Keratinocyte (primary cell): ENCODE results near the gene CPN2. TPM values are rescaled to one million over a fixed set of nuclear protein-coding genes. Genes with fewer than 3 reads are reported as not detected.

Experiments used
- DNase-seq: peaks from one replicate; pipeline ENCODE4 v3.0.0-alpha.2; 2011; ENCODE audit warnings: low read depth, missing footprints, low spot score
- FAIRE-seq: peaks from 2 replicates; lab custom pipeline; 2011; peaks lifted over from hg19 to GRCh38; lab: Jason Lieb, UNC
- H2AFZ ChIP-seq: 2 replicates; pipeline ENCODE4 v1.6.0; 2012; ENCODE audit warnings: low read length, control low read depth, inconsistent platforms; ENCODE audit not compliant: control insufficient read depth
- H3K27ac ChIP-seq: 2 replicates; pipeline ENCODE4 v1.5.1; 2011; ENCODE audit warnings: low read length; ENCODE audit not compliant: control insufficient read depth, insufficient read depth
- H3K27me3 ChIP-seq: 3 replicates; pipeline ENCODE4 v1.6.0; 2011; ENCODE audit warnings: low read length; ENCODE audit not compliant: control insufficient read depth, insufficient read depth; ENCODE audit errors: extremely low read depth
- H3K36me3 ChIP-seq, 2 experiments: 2 replicates in 1 of 2; 3 replicates in 1 of 2; pipeline ENCODE4 v1.5.1; 2011; ENCODE audit warnings: low read length in 2 of 2, mild to moderate bottlenecking in 1 of 2; ENCODE audit not compliant: control insufficient read depth in 2 of 2, insufficient read depth in 2 of 2; ENCODE audit errors: extremely low read depth in 1 of 2
- H3K4me1 ChIP-seq: 3 replicates; pipeline ENCODE4 v1.5.1; 2011; ENCODE audit warnings: low read length; ENCODE audit not compliant: control insufficient read depth, insufficient read depth; ENCODE audit errors: extremely low read depth
- H3K4me2 ChIP-seq: 3 replicates; pipeline ENCODE4 v1.6.0; 2011; ENCODE audit warnings: low read depth, low read length; ENCODE audit not compliant: control insufficient read depth, insufficient read depth; ENCODE audit errors: extremely low read depth
- H3K4me3 ChIP-seq, 3 experiments: fragments of 200-600 bp in 1 of 3; sonication (generic) in 1 of 3; 2 replicates in 2 of 3; 3 replicates in 1 of 3; pipeline ENCODE4 v1.5.1; 2011 to 2016; ENCODE audit warnings: low read length in 3 of 3, mild to moderate bottlenecking in 3 of 3, control low read depth in 2 of 3, inconsistent platforms in 1 of 3, low read depth in 1 of 3, mixed read lengths in 1 of 3, mixed run types in 1 of 3, moderate library complexity in 1 of 3; ENCODE audit not compliant: control insufficient read depth in 2 of 3, insufficient read depth in 2 of 3; ENCODE audit errors: extremely low read depth in 1 of 3
- H3K79me2 ChIP-seq: 2 replicates; pipeline ENCODE4 v1.6.0; 2012; ENCODE audit warnings: low read length; ENCODE audit not compliant: control insufficient read depth, insufficient read depth
- H3K9ac ChIP-seq: 3 replicates; pipeline ENCODE4 v1.6.0; 2011; ENCODE audit warnings: low read length; ENCODE audit not compliant: control insufficient read depth, insufficient read depth; ENCODE audit errors: extremely low read depth
- H3K9me1 ChIP-seq: 3 replicates; pipeline ENCODE4 v1.6.0; 2011; ENCODE audit warnings: low read length; ENCODE audit not compliant: control insufficient read depth, insufficient read depth; ENCODE audit errors: extremely low read depth
- H3K9me3 ChIP-seq: 2 replicates; pipeline ENCODE4 v1.5.1; 2012; ENCODE audit warnings: low read depth, low read length; ENCODE audit not compliant: control insufficient read depth
- H4K20me1 ChIP-seq: 3 replicates; pipeline ENCODE4 v1.6.0; 2011; ENCODE audit warnings: low read length; ENCODE audit not compliant: control insufficient read depth, insufficient read depth; ENCODE audit errors: extremely low read depth
- EZH2 ChIP-seq: IDR thresholded peaks from one replicate; pipeline ENCODE4 v1.6.1; 2012; ENCODE audit warnings: inconsistent platforms, mild to moderate bottlenecking, low read length, moderate library complexity
- dilution Hi-C: fragments of 300-500 bp; cut with MboI; formaldehyde crosslinking; loops from one replicate; pipeline ENCODE4 v1.7.0; 2020; ENCODE audit warnings: low sequenced_read_pairs; ENCODE audit not compliant: extremely low pct_ligation_motif_present
- polyA plus RNA-seq, 5 experiments: library from polyadenylated mRNA; depleted of rRNA in 3 of 5; stranded (reverse) in 3 of 5; stranded (forward) in 1 of 5; unstranded in 1 of 5; fragments of >200 nt; gene quantifications; 1 replicate in 1 of 5; 2 replicates in 3 of 5; 3 replicates in 1 of 5; pipeline versions ENCODE4 v1.2.1 to v1.2.3, GENCODE V29; 2011 to 2012; ENCODE audit warnings: missing spikeins in 2 of 5, low read depth in 1 of 5, low replicate concordance in 1 of 5
- TF ChIP-seq, protein P1 (sequence below), 3 experiments: IDR thresholded peaks in 1 of 3; conservative IDR thresholded peaks in 1 of 3; optimal IDR thresholded peaks in 1 of 3; 2 replicates in 2 of 3; 3 replicates in 1 of 3; pipeline versions ENCODE3 to v1.5.1; 2011; ENCODE audit warnings: low read length in 3 of 3, mild to moderate bottlenecking in 3 of 3, moderate library complexity in 2 of 3, control low read depth in 1 of 3, inconsistent platforms in 1 of 3; ENCODE audit not compliant: insufficient read depth in 2 of 3; ENCODE audit errors: extremely low read depth in 1 of 3

Gene CPN2
- polyA plus RNA-seq, 1 donor (not counting 4 experiments of a cell fraction or from before 2014, with no cell fraction given), result not detected

DNA sequence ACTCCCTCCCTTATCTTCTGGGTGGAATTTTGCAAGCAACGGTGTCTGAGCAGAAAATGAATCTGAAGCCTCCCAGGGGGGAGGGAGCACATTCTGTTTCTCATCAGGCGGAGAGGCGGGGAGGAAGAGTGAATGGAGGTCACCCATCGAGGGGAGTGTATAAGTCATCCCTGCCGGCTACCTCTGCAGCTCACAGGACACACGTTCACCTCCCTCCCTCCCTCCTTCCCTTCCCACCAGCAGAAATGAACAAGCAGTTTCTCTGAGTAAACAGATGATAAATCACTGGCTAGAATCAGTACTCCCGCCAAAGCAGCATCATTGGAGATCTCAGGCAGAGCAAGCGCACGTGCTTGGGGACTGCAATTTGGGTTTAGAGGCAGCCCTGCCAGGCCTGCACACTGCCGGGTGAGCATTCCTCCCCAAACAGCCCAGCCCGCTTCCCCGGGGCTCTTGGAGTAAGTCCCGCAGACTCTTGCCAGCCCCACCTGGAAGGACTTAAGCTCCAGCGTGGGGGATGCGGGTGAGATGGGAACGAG lies 38.3 kb downstream of the CPN2 start:
- TF ChIP-seq, protein P1, sequence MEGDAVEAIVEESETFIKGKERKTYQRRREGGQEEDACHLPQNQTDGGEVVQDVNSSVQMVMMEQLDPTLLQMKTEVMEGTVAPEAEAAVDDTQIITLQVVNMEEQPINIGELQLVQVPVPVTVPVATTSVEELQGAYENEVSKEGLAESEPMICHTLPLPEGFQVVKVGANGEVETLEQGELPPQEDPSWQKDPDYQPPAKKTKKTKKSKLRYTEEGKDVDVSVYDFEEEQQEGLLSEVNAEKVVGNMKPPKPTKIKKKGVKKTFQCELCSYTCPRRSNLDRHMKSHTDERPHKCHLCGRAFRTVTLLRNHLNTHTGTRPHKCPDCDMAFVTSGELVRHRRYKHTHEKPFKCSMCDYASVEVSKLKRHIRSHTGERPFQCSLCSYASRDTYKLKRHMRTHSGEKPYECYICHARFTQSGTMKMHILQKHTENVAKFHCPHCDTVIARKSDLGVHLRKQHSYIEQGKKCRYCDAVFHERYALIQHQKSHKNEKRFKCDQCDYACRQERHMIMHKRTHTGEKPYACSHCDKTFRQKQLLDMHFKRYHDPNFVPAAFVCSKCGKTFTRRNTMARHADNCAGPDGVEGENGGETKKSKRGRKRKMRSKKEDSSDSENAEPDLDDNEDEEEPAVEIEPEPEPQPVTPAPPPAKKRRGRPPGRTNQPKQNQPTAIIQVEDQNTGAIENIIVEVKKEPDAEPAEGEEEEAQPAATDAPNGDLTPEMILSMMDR (optimal IDR thresholded peaks at IDR 0.05 in 1 of 3, IDR thresholded peaks at IDR 0.05 in 1 of 3, conservative IDR thresholded peaks at IDR 0.05 in 1 of 3; ENCODE audit: extremely low read depth in 1 of 3, insufficient read depth in 2 of 3, low read length in 3 of 3), result no peak
- no peak for TF ChIP-seq EZH2
- Histone ChIP-seq H3K79me2 (no peaks in the 10 kb centered on the region), H3K9me3 (no peaks in the 10 kb centered on the region), H3K36me3 (no peaks in the 10 kb centered on the region), H3K9ac (no peak overlapping the region), H3K4me2 (peak overlapping the region; percentile 27), H3K27ac (no peak overlapping the region), H3K27me3 (peaks cover 21% of the 10 kb centered on the region), H4K20me1 (no peaks in the 10 kb centered on the region), H3K9me1 (no peaks in the 10 kb centered on the region), H2AFZ (peak overlapping the region; percentile 36), H3K4me1 (peaks cover 37% of the 10 kb centered on the region), H3K4me3 (no peak overlapping the region)
- no peak for DNase-seq
- no peak for FAIRE-seq
- dilution Hi-C loops, result loop anchor here (25.0 kb wide), 2 partner anchors 151 to 551 kb away; no protein-coding TSS in a partner anchor

DNA sequence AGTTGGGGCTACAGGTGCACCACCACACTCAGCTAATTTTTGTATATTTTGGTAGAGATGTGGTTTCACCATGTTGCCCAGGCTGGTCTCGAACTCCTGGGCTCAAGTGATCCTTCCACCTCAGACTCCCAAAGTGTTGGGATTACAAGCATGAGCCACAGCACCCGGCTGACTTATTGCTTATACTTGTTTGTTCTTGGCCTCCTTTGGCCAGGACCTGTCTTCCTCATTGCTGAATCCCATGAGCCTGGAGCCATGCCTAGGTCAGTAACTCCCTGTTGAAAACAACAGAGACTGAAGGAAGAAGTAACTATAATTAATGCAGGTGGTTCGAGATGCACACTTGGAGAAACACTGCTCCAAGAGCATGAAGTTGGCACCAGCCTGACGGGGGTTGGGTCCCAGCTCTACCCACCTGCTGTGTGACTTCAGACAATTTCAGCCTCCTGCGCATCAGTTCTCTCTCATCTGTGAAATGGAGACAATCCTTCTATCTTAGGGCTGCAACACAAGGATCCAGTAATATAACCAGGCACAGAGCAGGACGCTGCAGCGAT lies 38.9 kb downstream of the CPN2 start:
- H3K4me1 ChIP-seq, result peaks cover 37% of the 10 kb centered on the region
- no peak overlapping the region for H3K9ac ChIP-seq
- FAIRE-seq (no peak), DNase-seq (no peak)
- dilution Hi-C loops, result loop anchor here (25.0 kb wide), 2 partner anchors 150 to 550 kb away; no protein-coding TSS in a partner anchor
- peaks cover 21% of the 10 kb centered on the region for H3K27me3 ChIP-seq
- no peaks in the 10 kb centered on the region for H4K20me1 ChIP-seq
- no peak overlapping the region for H3K27ac ChIP-seq
- no peaks in the 10 kb centered on the region for H3K36me3 ChIP-seq
- H2AFZ ChIP-seq, result no peak overlapping the region
- no peaks in the 10 kb centered on the region for H3K9me1 ChIP-seq
- peak overlapping the region; percentile 27 for H3K4me2 ChIP-seq
- TF ChIP-seq, protein P1 (optimal IDR thresholded peaks at IDR 0.05 in 1 of 3, IDR thresholded peaks at IDR 0.05 in 1 of 3, conservative IDR thresholded peaks at IDR 0.05 in 1 of 3; ENCODE audit: extremely low read depth in 1 of 3, insufficient read depth in 2 of 3, low read length in 3 of 3), result no peak
- no peak for TF ChIP-seq EZH2
- no peak overlapping the region for H3K4me3 ChIP-seq
- H3K79me2 ChIP-seq, result no peaks in the 10 kb centered on the region
- H3K9me3 ChIP-seq, result no peaks in the 10 kb centered on the region
